ENCODE results near the gene GDF7. TPM values are rescaled to one million over a fixed set of nuclear protein-coding genes. Genes with fewer than 3 reads are reported as not detected.

The GDF7 gene
- total RNA-seq, 6 donors from 2014 or later, result under 0.01 to 1.8 (median 0.44) TPM

- ATAC-seq (ENCODE audit: low FRiP score in 2 of 2), result no peak
- no peak for TF ChIP-seq EP300 (IDR thresholded peaks at IDR 0.05)
- TF ChIP-seq POLR2AphosphoS5 (IDR thresholded peaks at IDR 0.05), result no peak
- no peak for TF ChIP-seq POLR2A (IDR thresholded peaks at IDR 0.05)
- TF ChIP-seq CTCF (IDR thresholded peaks at IDR 0.05), result no peak
- peaks cover 27 to 37% (median 30%) of the 10 kb centered on the region in 4 donors for H3K4me1 ChIP-seq
- H3K9me3 ChIP-seq, result no peaks in the 10 kb centered on the region
- no peak overlapping the region for H3K27ac ChIP-seq
- DNase-seq, result no peak
- H3K4me3 ChIP-seq, result no peak overlapping the region
- peaks cover 0 to 14% (median 1%) of the 10 kb centered on the region in 4 donors for H3K36me3 ChIP-seq
- no peaks in the 10 kb centered on the region for H3K27me3 ChIP-seq
- WGBS, 2 donors, result 95 to 98% methylated on average over 3 to 4 of the region's 4 CpGs
Observed at GRCh38 chr2:20630967-20631366, 36.0 kb upstream of the GDF7 start.

GRCh38 chr2:20631617-20632307, 35.2 kb upstream of the GDF7 start:
- peaks cover 27 to 34% (median 33%) of the 10 kb centered on the region in 4 donors for H3K4me1 ChIP-seq
- ATAC-seq (ENCODE audit: low FRiP score in 2 of 2) (no peak), DNase-seq (no peak)
- peak overlapping the region in 1 of 4 donors; percentile 83 for H3K27ac ChIP-seq
- no peak for TF ChIP-seq EP300 (IDR thresholded peaks at IDR 0.05)
- TF ChIP-seq POLR2AphosphoS5 (IDR thresholded peaks at IDR 0.05), result no peak
- TF ChIP-seq CTCF (IDR thresholded peaks at IDR 0.05), result no peak
- no peak for TF ChIP-seq POLR2A (IDR thresholded peaks at IDR 0.05)
- WGBS, 2 donors, result 94 to 97% methylated on average over 4 to 6 of the region's 6 CpGs
- no peaks in the 10 kb centered on the region for H3K9me3 ChIP-seq
- H3K4me3 ChIP-seq, result no peak overlapping the region
- peaks cover 0 to 16% (median 6%) of the 10 kb centered on the region in 4 donors for H3K36me3 ChIP-seq
- no peaks in the 10 kb centered on the region for H3K27me3 ChIP-seq

- Histone ChIP-seq H3K4me3 (no peak overlapping the region), H3K9me3 (no peaks in the 10 kb centered on the region), H3K36me3 (peaks cover 0 to 24% (median 13%) of the 10 kb centered on the region in 4 donors), H3K27ac (peak overlapping the region; percentile 15 to 86 (median 82)), H3K4me1 (peaks cover 27 to 34% (median 33%) of the 10 kb centered on the region in 4 donors), H3K27me3 (no peaks in the 10 kb centered on the region)
- TF ChIP-seq POLR2A (IDR thresholded peaks at IDR 0.05), result no peak
- no peak for TF ChIP-seq CTCF (IDR thresholded peaks at IDR 0.05)
- TF ChIP-seq EP300 (IDR thresholded peaks at IDR 0.05), result no peak
- no peak for TF ChIP-seq POLR2AphosphoS5 (IDR thresholded peaks at IDR 0.05)
- DNase-seq (no peak), ATAC-seq (ENCODE audit: low FRiP score in 2 of 2) (no peak)
- WGBS, 2 donors, result 92 to 98% methylated on average over 6 to 7 of the region's 7 CpGs
Observed at GRCh38 chr2:20632446-20632990, 34.4 kb upstream of the GDF7 start.

GRCh38 chr2:20633001-20633400, 33.9 kb upstream of the GDF7 start:
- 98 to 100% methylated on average over 4 of the region's 4 CpGs for WGBS, 2 donors
- peaks cover 0 to 29% (median 18%) of the 10 kb centered on the region in 4 donors for H3K36me3 ChIP-seq
- H3K9me3 ChIP-seq, result no peaks in the 10 kb centered on the region
- no peak for DNase-seq
- no peak overlapping the region for H3K4me3 ChIP-seq
- H3K27ac ChIP-seq, result peak overlapping the region; percentile 82 to 86 (median 82)
- ATAC-seq (ENCODE audit: low FRiP score in 2 of 2), result no peak
- TF ChIP-seq POLR2A (IDR thresholded peaks at IDR 0.05), result no peak
- no peak for TF ChIP-seq POLR2AphosphoS5 (IDR thresholded peaks at IDR 0.05)
- no peak for TF ChIP-seq CTCF (IDR thresholded peaks at IDR 0.05)
- TF ChIP-seq EP300 (IDR thresholded peaks at IDR 0.05), result no peak
- H3K27me3 ChIP-seq, result no peaks in the 10 kb centered on the region
- peaks cover 27 to 34% (median 33%) of the 10 kb centered on the region in 4 donors for H3K4me1 ChIP-seq

Data from upper lobe of left lung (tissue), 6 donors.